Coronary artery (tissue), 2 donors: ENCODE measurements around the gene SLC28A2.

Experiments
- DNase-seq: peaks from one replicate; pipeline ENCODE4 v3.0.0-alpha.2; 2017; ENCODE audit warnings: low spot score
- H3K27ac ChIP-seq, 2 donors: fragments of 200-600 bp; sonication (generic); one replicate each; pipeline ENCODE4 v1.5.1; 2016 to 2019
- H3K4me3 ChIP-seq: fragments of 200-600 bp; sonication (generic); 2 replicates; pipeline ENCODE4 v1.5.1; 2016; ENCODE audit warnings: mild to moderate bottlenecking, moderate library complexity
- TF ChIP-seq, protein P1 (sequence below): fragments of 200-600 bp; sonication (generic); IDR thresholded peaks from one replicate; pipeline ENCODE4 v1.5.1; 2019; ENCODE audit warnings: antibody characterized with exemption

The SLC28A2 gene

DNA sequence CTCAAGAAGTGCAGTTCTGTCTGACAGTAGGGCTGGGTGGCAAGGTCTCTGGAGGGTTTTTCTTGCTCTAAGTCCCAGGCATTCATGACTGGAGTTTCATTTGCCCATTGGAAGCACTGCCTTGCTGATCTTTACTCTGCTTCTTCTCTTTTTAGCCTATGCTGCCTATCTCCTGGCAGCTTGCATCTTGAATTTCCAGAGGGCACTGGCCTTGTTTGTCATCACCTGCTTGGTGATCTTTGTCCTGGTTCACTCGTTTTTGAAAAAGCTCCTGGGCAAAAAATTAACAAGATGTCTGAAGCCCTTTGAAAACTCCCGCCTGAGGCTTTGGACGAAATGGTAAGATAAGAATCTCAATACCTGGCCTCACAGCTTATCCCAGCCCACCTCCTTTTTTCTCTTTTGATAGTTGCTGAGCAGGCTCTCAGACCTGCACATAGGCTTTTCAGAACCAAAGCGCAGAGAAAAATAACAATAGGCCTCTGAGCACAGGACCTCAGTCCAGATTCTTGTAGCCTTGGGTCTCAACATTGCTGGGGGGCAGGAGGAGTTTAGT lies 10.9 kb downstream of the SLC28A2 start:
- TF ChIP-seq, protein P1, sequence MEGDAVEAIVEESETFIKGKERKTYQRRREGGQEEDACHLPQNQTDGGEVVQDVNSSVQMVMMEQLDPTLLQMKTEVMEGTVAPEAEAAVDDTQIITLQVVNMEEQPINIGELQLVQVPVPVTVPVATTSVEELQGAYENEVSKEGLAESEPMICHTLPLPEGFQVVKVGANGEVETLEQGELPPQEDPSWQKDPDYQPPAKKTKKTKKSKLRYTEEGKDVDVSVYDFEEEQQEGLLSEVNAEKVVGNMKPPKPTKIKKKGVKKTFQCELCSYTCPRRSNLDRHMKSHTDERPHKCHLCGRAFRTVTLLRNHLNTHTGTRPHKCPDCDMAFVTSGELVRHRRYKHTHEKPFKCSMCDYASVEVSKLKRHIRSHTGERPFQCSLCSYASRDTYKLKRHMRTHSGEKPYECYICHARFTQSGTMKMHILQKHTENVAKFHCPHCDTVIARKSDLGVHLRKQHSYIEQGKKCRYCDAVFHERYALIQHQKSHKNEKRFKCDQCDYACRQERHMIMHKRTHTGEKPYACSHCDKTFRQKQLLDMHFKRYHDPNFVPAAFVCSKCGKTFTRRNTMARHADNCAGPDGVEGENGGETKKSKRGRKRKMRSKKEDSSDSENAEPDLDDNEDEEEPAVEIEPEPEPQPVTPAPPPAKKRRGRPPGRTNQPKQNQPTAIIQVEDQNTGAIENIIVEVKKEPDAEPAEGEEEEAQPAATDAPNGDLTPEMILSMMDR: no peak
- H3K4me3 ChIP-seq: no peak overlapping the region
- DNase-seq: no peak
- no peak overlapping the region for H3K27ac ChIP-seq

DNA sequence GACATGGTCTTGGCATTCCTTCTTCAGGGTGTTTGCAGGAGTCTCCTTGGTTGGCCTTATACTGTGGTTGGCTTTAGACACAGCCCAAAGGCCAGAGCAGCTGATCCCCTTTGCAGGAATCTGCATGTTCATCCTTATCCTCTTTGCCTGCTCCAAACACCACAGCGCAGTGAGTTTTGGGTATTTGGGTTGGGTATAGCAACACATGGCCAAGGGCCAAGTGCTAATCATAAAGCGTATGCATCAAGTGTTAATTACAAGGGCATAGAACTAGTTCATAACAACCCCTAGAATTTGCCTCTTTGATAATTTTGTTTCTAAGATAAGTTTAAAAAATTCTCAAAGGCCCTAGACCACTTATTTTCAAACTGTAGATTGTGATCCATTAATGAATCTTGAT lies 11.8 kb downstream of the SLC28A2 start:
- TF ChIP-seq, protein P1: no peak
- no peak overlapping the region for H3K27ac ChIP-seq
- H3K4me3 ChIP-seq: no peak overlapping the region
- DNase-seq: no peak

DNA sequence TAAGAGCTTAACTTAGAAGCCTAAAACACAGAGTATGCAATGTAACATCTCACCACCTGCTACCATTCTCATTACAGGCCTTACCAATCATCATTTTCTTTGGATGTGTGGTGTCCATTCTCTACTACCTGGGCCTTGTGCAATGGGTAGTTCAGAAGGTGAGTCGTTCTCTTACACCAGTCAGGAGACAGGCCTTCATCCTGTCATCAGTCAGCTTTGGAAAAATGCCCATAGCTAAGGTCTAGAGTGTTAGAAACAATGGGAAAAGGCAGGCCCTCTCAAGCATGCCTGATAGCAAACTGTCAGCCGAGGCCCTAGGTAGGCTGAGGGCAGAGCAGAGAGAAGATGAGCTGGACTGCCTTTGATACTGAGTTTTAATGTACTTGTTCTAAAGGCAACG lies 13.5 kb downstream of the SLC28A2 start:
- no peak for DNase-seq
- H3K27ac ChIP-seq: no peak overlapping the region
- TF ChIP-seq, protein P1: no peak
- H3K4me3 ChIP-seq: no peak overlapping the region

DNA sequence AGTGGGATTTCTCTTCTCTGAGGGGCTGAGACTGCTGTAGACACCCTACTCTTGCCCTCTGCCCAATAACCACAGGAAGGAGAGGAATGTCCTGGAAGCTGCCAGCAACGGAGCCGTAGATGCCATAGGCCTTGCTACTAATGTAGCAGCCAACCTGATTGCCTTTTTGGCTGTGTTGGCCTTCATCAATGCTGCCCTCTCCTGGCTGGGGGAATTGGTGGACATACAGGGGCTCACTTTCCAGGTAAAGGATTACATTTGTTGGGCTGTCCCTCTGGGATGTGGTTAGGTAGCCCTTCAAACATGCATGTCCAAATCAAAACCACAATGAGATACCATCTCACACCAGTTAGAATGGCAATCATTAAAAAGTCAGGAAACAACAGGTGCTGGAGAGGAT lies 16.1 kb downstream of the SLC28A2 start:
- DNase-seq: no peak
- Histone ChIP-seq H3K4me3 (no peak overlapping the region), H3K27ac (no peak overlapping the region)
- TF ChIP-seq, protein P1: no peak

DNA sequence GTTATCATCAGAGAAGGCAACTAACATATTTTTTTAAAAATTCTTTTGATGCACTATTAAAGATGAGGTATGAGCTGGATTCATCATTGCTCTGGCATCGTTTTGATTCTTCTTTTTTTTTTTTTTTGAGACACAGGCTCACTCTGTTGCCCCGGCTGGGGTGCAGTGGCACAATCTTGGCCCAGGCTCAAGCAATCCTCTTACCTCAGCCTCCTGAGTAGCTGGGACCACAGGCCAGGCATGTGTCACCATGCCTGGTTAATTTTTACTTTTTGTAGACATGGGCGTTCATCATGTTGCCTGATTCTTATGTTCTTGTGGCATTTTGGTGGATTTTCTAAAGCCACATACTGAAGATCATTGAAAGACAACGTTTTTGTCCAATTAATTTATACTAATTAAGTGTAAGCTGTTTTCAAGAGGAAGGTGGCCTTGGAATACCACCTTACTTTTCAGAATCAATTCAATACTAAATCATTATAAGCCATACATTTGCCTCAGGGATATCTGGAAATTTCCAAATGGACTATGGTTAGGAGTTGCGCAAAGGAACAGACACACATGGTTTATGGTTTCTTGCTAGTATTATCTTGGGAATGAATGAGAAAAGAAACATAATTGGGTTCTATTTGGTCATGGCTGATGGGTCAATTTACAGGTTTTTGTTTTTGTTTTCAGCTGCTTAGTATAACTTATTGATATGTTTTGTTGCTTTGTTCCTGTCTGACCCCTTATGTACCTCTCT lies 22.8 kb downstream of the SLC28A2 start:
- TF ChIP-seq, protein P1: no peak
- H3K4me3 ChIP-seq: no peak overlapping the region
- H3K27ac ChIP-seq: no peak overlapping the region
- DNase-seq: no peak

DNA sequence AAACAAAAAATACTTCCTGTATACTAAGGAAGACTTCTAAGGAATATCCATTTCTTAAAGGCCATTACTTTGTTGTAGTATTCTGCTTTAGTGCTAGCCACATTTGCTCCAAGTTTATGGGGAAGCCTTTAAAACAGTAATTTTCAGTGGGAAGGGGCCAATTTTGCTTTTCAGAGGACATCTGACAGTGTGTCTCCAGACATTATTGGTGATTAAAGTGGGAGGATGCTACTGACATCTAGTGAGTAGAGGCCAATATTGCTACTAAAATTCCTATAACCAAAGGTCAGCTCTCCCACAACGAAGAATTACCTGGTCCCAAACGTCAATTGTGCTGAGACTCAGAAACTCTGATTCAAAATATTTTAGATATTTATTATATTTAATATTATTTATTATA lies 24.8 kb downstream of the SLC28A2 start:
- no peak overlapping the region for H3K27ac ChIP-seq
- TF ChIP-seq, protein P1: no peak
- no peak overlapping the region for H3K4me3 ChIP-seq
- no peak for DNase-seq
